Kidney (tissue), 14 donors: Measurements from ENCODE around the gene SPRY4. TPM values are rescaled to one million over a fixed set of nuclear protein-coding genes. Genes with fewer than 3 reads are reported as not detected.

Experiments
- DNase-seq, 5 donors: peaks; one replicate each; pipeline ENCODE4 v3.0.0-alpha.2; 2013 to 2020
- FAIRE-seq: peaks from 2 replicates; lab custom pipeline; 2012; peaks lifted over from hg19 to GRCh38; lab: Jason Lieb, UNC
- H3K27ac ChIP-seq, 2 donors: one replicate each; pipeline ENCODE4 v1.7.0; 2013; ENCODE audit warnings: low read depth in 2 of 2, low read length in 2 of 2, inconsistent platforms in 1 of 2
- H3K27me3 ChIP-seq: one replicate; pipeline ENCODE4 v1.7.1; 2013; ENCODE audit warnings: low read length, inconsistent platforms; ENCODE audit not compliant: control insufficient read depth, insufficient read depth
- H3K36me3 ChIP-seq, 3 donors: one replicate each; pipeline versions ENCODE4 v1.7.0 to v1.7.1; 2013; ENCODE audit warnings: low read length in 3 of 3, control low read depth in 1 of 3, inconsistent platforms in 1 of 3; ENCODE audit not compliant: insufficient read depth in 3 of 3, control insufficient read depth in 2 of 3
- H3K4me1 ChIP-seq, 3 donors: one replicate each; pipeline versions ENCODE4 v1.7.0 to v1.7.1; 2013; ENCODE audit warnings: low read length in 3 of 3, inconsistent platforms in 1 of 3, low read depth in 1 of 3; ENCODE audit not compliant: control insufficient read depth in 2 of 3, insufficient read depth in 2 of 3
- H3K4me3 ChIP-seq, 3 donors: one replicate each; pipeline versions ENCODE4 v1.7.0 to v1.8.1; 2013; ENCODE audit warnings: low read length in 3 of 3, control low read depth in 1 of 3, inconsistent platforms in 1 of 3
- H3K9ac ChIP-seq, 3 donors: one replicate each; pipeline versions ENCODE4 v1.7.0 to v1.7.1; 2013; ENCODE audit warnings: low read length in 3 of 3, control low read depth in 1 of 3, inconsistent platforms in 1 of 3
- H3K9me3 ChIP-seq, 3 donors: one replicate each; pipeline versions ENCODE4 v1.7.0 to v1.7.1; 2013; ENCODE audit warnings: low read length in 3 of 3, control low read depth in 1 of 3, inconsistent platforms in 1 of 3; ENCODE audit not compliant: control insufficient read depth in 2 of 3, insufficient read depth in 1 of 3
- CTCF ChIP-seq: IDR thresholded peaks from 3 replicates; pipeline ENCODE4 v1.5.1; 2012; ENCODE audit warnings: mild to moderate bottlenecking, moderate library complexity, borderline replicate concordance; ENCODE audit not compliant: insufficient read depth; ENCODE audit errors: extremely low read depth
- intact Hi-C: fragments of 100-400 bp; cut with DNase I; formaldehyde crosslinking; loops from one replicate; pipeline ENCODE4 v1.11.1; 2022
- polyA plus RNA-seq: library from polyadenylated mRNA; stranded (reverse); fragments of 350-450 nt; fragmentation: Illumina TruSeq; extraction: RNeasy Lipid Tissue Mini Kit (QIAGEN cat#74804); gene quantifications from one replicate; pipeline ENCODE4 v1.2.3, GENCODE V29; 2014; ENCODE audit warnings: low read depth, low replicate concordance; ENCODE audit not compliant: insufficient read depth
- total RNA-seq: library from RNA; stranded (reverse); fragmentation: NEBNext Ultra II Directional; extraction: Animal tissue kit (Norgen Biotek cat#: 25700); gene quantifications from one replicate; pipeline ENCODE4 v1.2.1, GENCODE V29; 2021
- donor health status: control.
- donor health status: control.
- donor health status: control.
- donor health status: control.
- donor health status: control.
- donor health status: DM: yes; HTN: yes; CAD: no.
- donor health status: Normal renal cell carcinoma (clear cell type).

Gene SPRY4
- total and polyA plus RNA-seq, 2 donors from 2014 or later, result 6.0 to 16.6 TPM

GRCh38 chr5:142313682-142314081, 11.1 kb downstream of the SPRY4 start:
- peaks cover 0 to 23% (median 7%) of the 10 kb centered on the region in 3 donors for H3K36me3 ChIP-seq
- FAIRE-seq, result no peak
- H3K27me3 ChIP-seq, result no peaks in the 10 kb centered on the region
- no peaks in the 10 kb centered on the region for H3K9me3 ChIP-seq
- no peak overlapping the region for H3K27ac ChIP-seq
- intact Hi-C loops, result no loop called here
- H3K9ac ChIP-seq, result no peak overlapping the region
- peak in 1 of 5 donors; percentile 62 for DNase-seq
- TF ChIP-seq CTCF, result no peak
- no peak overlapping the region for H3K4me3 ChIP-seq
- peaks cover 4 to 26% (median 14%) of the 10 kb centered on the region in 3 donors for H3K4me1 ChIP-seq

GRCh38 chr5:142313275-142313674, 11.5 kb downstream of the SPRY4 start:
- Histone ChIP-seq H3K27ac (no peak overlapping the region), H3K9me3 (no peaks in the 10 kb centered on the region), H3K9ac (no peak overlapping the region), H3K4me3 (no peak overlapping the region), H3K4me1 (peaks cover 4 to 26% (median 14%) of the 10 kb centered on the region in 3 donors), H3K36me3 (peaks cover 0 to 23% (median 7%) of the 10 kb centered on the region in 3 donors), H3K27me3 (no peaks in the 10 kb centered on the region)
- no peak for DNase-seq
- intact Hi-C loops, result no loop called here
- FAIRE-seq, result no peak
- TF ChIP-seq CTCF, result no peak

GRCh38 chr5:142312399-142312798, 12.4 kb downstream of the SPRY4 start:
- H3K4me1 ChIP-seq, result peaks cover 4 to 26% (median 9%) of the 10 kb centered on the region in 3 donors
- intact Hi-C loops, result no loop called here

More at GRCh38 chr5:142312399-142312798, 12.4 kb downstream of the SPRY4 start:
- Histone ChIP-seq H3K9ac (no peak overlapping the region), H3K9me3 (no peaks in the 10 kb centered on the region), H3K27me3 (no peaks in the 10 kb centered on the region), H3K27ac (no peak overlapping the region), H3K36me3 (peaks cover 0 to 23% (median 7%) of the 10 kb centered on the region in 3 donors), H3K4me3 (no peak overlapping the region)
- no peak for DNase-seq
- no peak for FAIRE-seq
- no peak for TF ChIP-seq CTCF
